Measurements from ENCODE around the gene COL4A3. TPM values are rescaled to one million over a fixed set of nuclear protein-coding genes. Genes with fewer than 3 reads are reported as not detected.

COL4A3 gene
- total RNA-seq, 3 donors from 2014 or later: 0.16 to 0.36 (median 0.32) TPM

GRCh38 chr2:227312579-227312978, 148.2 kb downstream of the COL4A3 start:
- DNase-seq: no peak
- Histone ChIP-seq H3K4me3 (no peak overlapping the region), H3K4me1 (ENCODE audit: low read depth) (no peaks in the 10 kb centered on the region), H3K36me3 (ENCODE audit: low read depth) (no peaks in the 10 kb centered on the region), H3K9me3 (no peaks in the 10 kb centered on the region)
- ATAC-seq: no peak
- TF ChIP-seq CTCF (IDR thresholded peaks at IDR 0.05): no peak
- intact Hi-C loops (cut with DNase I, micrococcal nuclease): no loop called here

GRCh38 chr2:227313310-227313709, 148.9 kb downstream of the COL4A3 start:
- DNase-seq (no peak), ATAC-seq (no peak)
- TF ChIP-seq CTCF (IDR thresholded peaks at IDR 0.05): no peak
- intact Hi-C loops (cut with DNase I, micrococcal nuclease): no loop called here
- Histone ChIP-seq H3K9me3 (no peaks in the 10 kb centered on the region), H3K4me3 (no peak overlapping the region), H3K4me1 (ENCODE audit: low read depth) (no peaks in the 10 kb centered on the region), H3K36me3 (ENCODE audit: low read depth) (no peaks in the 10 kb centered on the region)

- no peak for TF ChIP-seq CTCF (IDR thresholded peaks at IDR 0.05)
- H3K36me3 ChIP-seq (ENCODE audit: low read depth): no peaks in the 10 kb centered on the region
- H3K4me1 ChIP-seq (ENCODE audit: low read depth): no peaks in the 10 kb centered on the region
- no peak for ATAC-seq
- intact Hi-C loops (cut with DNase I, micrococcal nuclease): no loop called here
- H3K4me3 ChIP-seq: no peak overlapping the region
- H3K9me3 ChIP-seq: no peaks in the 10 kb centered on the region
- DNase-seq: no peak
Measured at GRCh38 chr2:227317834-227318233, 153.4 kb downstream of the COL4A3 start.

- intact Hi-C loops (cut with DNase I, micrococcal nuclease): no loop called here
- H3K9me3 ChIP-seq: no peaks in the 10 kb centered on the region
- no peak for ATAC-seq
- no peak overlapping the region for H3K4me3 ChIP-seq
- DNase-seq: no peak
- no peaks in the 10 kb centered on the region for H3K36me3 ChIP-seq (ENCODE audit: low read depth)
- no peak for TF ChIP-seq CTCF (IDR thresholded peaks at IDR 0.05)
- no peaks in the 10 kb centered on the region for H3K4me1 ChIP-seq (ENCODE audit: low read depth)
Measured at GRCh38 chr2:227320305-227321094, 156.1 kb downstream of the COL4A3 start.

GRCh38 chr2:227322530-227323205, 158.2 kb downstream of the COL4A3 start:
- TF ChIP-seq CTCF (IDR thresholded peaks at IDR 0.05): no peak
- H3K36me3 ChIP-seq (ENCODE audit: low read depth): no peaks in the 10 kb centered on the region
- peaks cover 13% of the 10 kb centered on the region for H3K4me1 ChIP-seq (ENCODE audit: low read depth)
- H3K4me3 ChIP-seq: no peak overlapping the region
- ATAC-seq: no peak
- DNase-seq: no peak
- no peaks in the 10 kb centered on the region for H3K9me3 ChIP-seq
- intact Hi-C loops (cut with DNase I, micrococcal nuclease): no loop called here

Measured in mucosa of descending colon (tissue), 3 donors.